Osteoblast (primary cell): Measurements from ENCODE around the gene SEC24D. TPM values are rescaled to one million over a fixed set of nuclear protein-coding genes. Genes with fewer than 3 reads are reported as not detected.

ENCODE experiments used
- DNase-seq: peaks from one replicate; pipeline ENCODE4 v3.0.0; 2011; ENCODE audit warnings: low spot score, mixed read lengths; ENCODE audit not compliant: insufficient read length; ENCODE audit errors: missing footprints
- H2AFZ ChIP-seq: 2 replicates; pipeline ENCODE4 v1.6.0; 2011; ENCODE audit warnings: mild to moderate bottlenecking, low read length
- H3K27ac ChIP-seq: 2 replicates; pipeline ENCODE4 v1.5.1; 2011; ENCODE audit warnings: mild to moderate bottlenecking, low read depth, low read length, moderate library complexity
- H3K27me3 ChIP-seq: 2 replicates; pipeline ENCODE4 v1.6.0; 2012; ENCODE audit warnings: mild to moderate bottlenecking, control low read depth, inconsistent platforms, low read length, moderate library complexity; ENCODE audit not compliant: insufficient read depth
- H3K36me3 ChIP-seq: 2 replicates; pipeline ENCODE4 v1.5.1; 2011; ENCODE audit warnings: mild to moderate bottlenecking, low read length, control low read depth, moderate library complexity; ENCODE audit not compliant: insufficient read depth
- H3K4me1 ChIP-seq: 2 replicates; pipeline ENCODE4 v1.5.1; 2011; ENCODE audit warnings: mild to moderate bottlenecking, low read length, control low read depth, moderate library complexity; ENCODE audit not compliant: insufficient read depth
- H3K4me2 ChIP-seq: 2 replicates; pipeline ENCODE4 v1.6.0; 2011; ENCODE audit warnings: mild to moderate bottlenecking, low read length; ENCODE audit not compliant: insufficient read depth
- H3K4me3 ChIP-seq: fragments of 200-600 bp; sonication (generic); 3 replicates; pipeline ENCODE4 v1.5.1; 2012; ENCODE audit warnings: mild to moderate bottlenecking, low read length, inconsistent platforms; ENCODE audit not compliant: insufficient read depth
- H3K79me2 ChIP-seq: 2 replicates; pipeline ENCODE4 v1.6.0; 2012; ENCODE audit warnings: mild to moderate bottlenecking, low read length, control low read depth, inconsistent platforms; ENCODE audit not compliant: insufficient read depth
- H3K9me3 ChIP-seq: 2 replicates; pipeline ENCODE4 v1.5.1; 2011; ENCODE audit warnings: low read depth, low read length, control low read depth
- H4K20me1 ChIP-seq: 2 replicates; pipeline ENCODE4 v1.6.0; 2012; ENCODE audit warnings: mild to moderate bottlenecking, low read length, control low read depth; ENCODE audit not compliant: insufficient read depth
- total RNA-seq: library from RNA; depleted of rRNA; stranded (reverse); fragments of >200 nt; gene quantifications from 2 replicates; pipeline ENCODE4 v1.2.3, GENCODE V29; 2012
- TF ChIP-seq, protein P1 (sequence below): IDR thresholded peaks from 2 replicates; pipeline ENCODE4 v1.5.1; 2011; ENCODE audit warnings: mild to moderate bottlenecking, low read depth, low read length, moderate library complexity; ENCODE audit errors: extremely low read depth

SEC24D gene
- total RNA-seq, 1 donor: 116 TPM

DNA sequence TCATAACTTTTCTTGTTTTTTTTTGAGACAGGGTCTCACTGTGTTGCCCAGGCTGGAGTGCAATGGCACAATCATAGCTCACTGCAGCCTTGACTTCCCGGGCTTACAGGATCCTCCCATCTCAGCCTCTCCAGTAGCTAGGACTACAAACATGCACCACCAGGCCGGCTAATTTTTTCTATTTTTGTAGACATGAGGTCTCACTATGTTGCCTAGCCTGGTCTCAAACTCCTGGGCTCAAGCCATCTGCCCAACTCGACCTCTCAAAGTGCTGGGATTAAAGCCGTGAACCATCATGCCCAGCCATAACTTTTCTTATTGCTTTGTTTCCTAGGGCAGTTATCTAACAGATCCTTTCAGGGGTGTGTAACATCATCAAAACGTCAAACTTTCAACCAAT, 11.8 kb downstream of the SEC24D start:
- no peak overlapping the region for H2AFZ ChIP-seq
- peaks cover 53% of the 10 kb centered on the region for H3K4me1 ChIP-seq
- no peak for DNase-seq
- H3K9me3 ChIP-seq: no peaks in the 10 kb centered on the region
- H3K27ac ChIP-seq: no peak overlapping the region
- H3K79me2 ChIP-seq: peaks cover 97% of the 10 kb centered on the region
- H3K36me3 ChIP-seq: peaks cover 66% of the 10 kb centered on the region
- no peaks in the 10 kb centered on the region for H3K27me3 ChIP-seq
- H4K20me1 ChIP-seq: peaks cover 89% of the 10 kb centered on the region
- no peak overlapping the region for H3K4me3 ChIP-seq
- no peak overlapping the region for H3K4me2 ChIP-seq
- TF ChIP-seq, protein P1, sequence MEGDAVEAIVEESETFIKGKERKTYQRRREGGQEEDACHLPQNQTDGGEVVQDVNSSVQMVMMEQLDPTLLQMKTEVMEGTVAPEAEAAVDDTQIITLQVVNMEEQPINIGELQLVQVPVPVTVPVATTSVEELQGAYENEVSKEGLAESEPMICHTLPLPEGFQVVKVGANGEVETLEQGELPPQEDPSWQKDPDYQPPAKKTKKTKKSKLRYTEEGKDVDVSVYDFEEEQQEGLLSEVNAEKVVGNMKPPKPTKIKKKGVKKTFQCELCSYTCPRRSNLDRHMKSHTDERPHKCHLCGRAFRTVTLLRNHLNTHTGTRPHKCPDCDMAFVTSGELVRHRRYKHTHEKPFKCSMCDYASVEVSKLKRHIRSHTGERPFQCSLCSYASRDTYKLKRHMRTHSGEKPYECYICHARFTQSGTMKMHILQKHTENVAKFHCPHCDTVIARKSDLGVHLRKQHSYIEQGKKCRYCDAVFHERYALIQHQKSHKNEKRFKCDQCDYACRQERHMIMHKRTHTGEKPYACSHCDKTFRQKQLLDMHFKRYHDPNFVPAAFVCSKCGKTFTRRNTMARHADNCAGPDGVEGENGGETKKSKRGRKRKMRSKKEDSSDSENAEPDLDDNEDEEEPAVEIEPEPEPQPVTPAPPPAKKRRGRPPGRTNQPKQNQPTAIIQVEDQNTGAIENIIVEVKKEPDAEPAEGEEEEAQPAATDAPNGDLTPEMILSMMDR: no peak

DNA sequence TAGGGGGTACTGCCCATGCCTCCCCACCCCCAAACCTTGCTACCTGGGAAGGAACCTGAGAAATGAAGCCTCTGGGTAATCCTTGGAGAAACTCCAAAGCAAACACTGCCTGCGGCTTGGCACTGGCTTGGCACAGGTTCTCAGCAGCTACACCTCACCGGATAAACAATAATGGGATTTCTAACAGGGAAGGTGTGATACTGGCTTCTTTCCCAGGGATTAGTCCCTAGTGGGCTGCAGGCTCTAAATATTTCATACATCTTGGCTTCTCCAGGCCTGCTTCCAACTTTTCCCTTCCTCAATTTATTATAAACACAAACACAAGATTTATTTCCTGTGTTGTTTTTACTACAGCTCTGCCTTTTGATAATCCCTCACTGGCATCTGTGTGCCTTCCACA, 12.5 kb downstream of the SEC24D start:
- Histone ChIP-seq H3K4me1 (peaks cover 48% of the 10 kb centered on the region), H3K36me3 (peaks cover 60% of the 10 kb centered on the region)
- no peak for DNase-seq

DNA sequence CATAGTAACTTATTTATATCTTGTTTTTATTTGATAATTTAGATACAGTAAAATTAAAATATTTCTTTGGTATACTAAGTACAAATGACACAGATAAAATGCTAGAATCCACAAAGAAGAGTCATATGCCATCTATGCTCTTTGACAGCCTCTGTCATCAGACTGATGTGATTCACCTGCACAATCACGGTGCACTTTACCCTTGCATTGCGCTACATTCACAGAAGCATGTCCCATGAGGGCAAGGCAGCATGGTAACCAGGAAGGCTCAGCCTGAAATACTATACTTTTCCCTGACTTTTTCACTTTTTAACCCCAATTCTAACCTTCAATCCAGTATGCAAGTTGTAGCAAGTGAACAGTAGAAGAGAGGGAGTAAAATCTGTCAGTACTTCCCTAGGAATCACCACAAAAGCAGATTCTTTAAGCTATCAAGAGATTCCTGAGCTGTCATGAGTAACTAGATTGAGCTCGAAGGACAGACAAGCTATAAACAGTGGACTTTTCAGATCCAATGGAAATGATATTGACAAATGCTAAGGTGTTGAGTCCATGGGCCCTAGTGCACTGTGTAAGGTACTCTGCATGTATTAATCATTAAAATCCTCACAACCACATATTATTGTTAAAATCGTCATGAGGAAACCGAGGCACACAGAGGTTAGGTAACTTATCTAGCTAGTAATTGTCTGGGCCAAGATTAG, 14.2 kb downstream of the SEC24D start:
- Histone ChIP-seq H3K9me3 (no peaks in the 10 kb centered on the region), H3K4me1 (peaks cover 40% of the 10 kb centered on the region), H4K20me1 (peaks cover 88% of the 10 kb centered on the region), H3K79me2 (peaks cover 97% of the 10 kb centered on the region), H3K4me2 (peak overlapping the region; percentile 8), H3K27me3 (no peaks in the 10 kb centered on the region), H3K36me3 (peaks cover 66% of the 10 kb centered on the region), H3K4me3 (no peak overlapping the region), H2AFZ (no peak overlapping the region), H3K27ac (peak overlapping the region; percentile 38)
- no peak for DNase-seq
- TF ChIP-seq, protein P1: no peak

More for the DNA sequence above, 12.5 kb downstream of the SEC24D start:
- no peak overlapping the region for H2AFZ ChIP-seq
- H3K27me3 ChIP-seq: no peaks in the 10 kb centered on the region
- H3K79me2 ChIP-seq: peaks cover 97% of the 10 kb centered on the region
- TF ChIP-seq, protein P1: no peak
- no peak overlapping the region for H3K4me2 ChIP-seq
- H3K4me3 ChIP-seq: no peak overlapping the region
- H3K9me3 ChIP-seq: no peaks in the 10 kb centered on the region
- H3K27ac ChIP-seq: peak overlapping the region; percentile 25
- H4K20me1 ChIP-seq: peaks cover 87% of the 10 kb centered on the region

DNA sequence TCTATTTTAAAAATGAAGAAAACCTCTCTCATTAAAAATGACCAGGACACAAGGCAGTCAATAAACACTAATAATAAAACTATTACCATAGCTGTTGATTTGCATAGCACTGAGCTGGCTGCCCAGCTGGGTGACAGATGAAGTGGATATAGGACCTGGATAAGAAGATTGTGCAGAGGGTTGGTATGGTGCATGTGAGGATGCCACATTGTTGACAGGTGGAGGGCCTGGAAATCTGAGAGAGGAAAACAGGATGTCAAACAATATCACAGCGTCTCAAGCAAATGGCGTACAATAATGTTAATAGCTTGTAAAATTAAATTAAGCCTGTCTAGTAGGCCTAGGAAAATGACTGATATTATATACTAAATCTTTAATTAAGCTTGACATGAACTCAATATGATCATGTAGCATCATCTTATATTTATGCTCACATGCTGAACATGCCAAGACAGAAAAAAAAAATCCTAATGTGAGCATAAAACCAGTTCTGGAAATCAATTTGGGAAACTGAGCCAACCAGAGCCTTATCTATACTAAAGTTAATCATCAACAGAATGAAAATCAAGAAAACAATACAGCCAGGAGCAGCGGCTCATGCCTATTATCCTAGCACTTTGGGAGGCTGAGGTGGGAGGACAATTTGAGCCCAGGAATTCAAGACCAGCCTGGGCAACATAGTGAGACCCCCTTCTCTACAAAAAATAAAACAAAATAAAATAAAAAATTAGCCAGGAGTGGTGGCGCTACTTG, 18.6 kb downstream of the SEC24D start:
- Histone ChIP-seq H3K27ac (peak overlapping the region; percentile 19), H3K36me3 (peaks cover 77% of the 10 kb centered on the region)

More for the DNA sequence above, 18.6 kb downstream of the SEC24D start:
- no peak overlapping the region for H2AFZ ChIP-seq
- DNase-seq: no peak
- H3K4me3 ChIP-seq: no peak overlapping the region
- no peaks in the 10 kb centered on the region for H3K9me3 ChIP-seq
- peaks cover 97% of the 10 kb centered on the region for H3K79me2 ChIP-seq
- peaks cover 80% of the 10 kb centered on the region for H4K20me1 ChIP-seq
- H3K27me3 ChIP-seq: no peaks in the 10 kb centered on the region
- TF ChIP-seq, protein P1: no peak
- H3K4me2 ChIP-seq: no peak overlapping the region
- H3K4me1 ChIP-seq: peaks cover 28% of the 10 kb centered on the region
